Neutrophil (primary cell): Measurements from ENCODE around the gene ANKFY1.

Experiments
- H3K27ac ChIP-seq: fragments of 200-600 bp; sonication (generic); 2 replicates; pipeline ENCODE4 v1.5.1; 2016; ENCODE audit warnings: mild to moderate bottlenecking, moderate library complexity
- H3K27me3 ChIP-seq: fragments of 200-600 bp; sonication (generic); 2 replicates; pipeline ENCODE4 v1.6.0; 2016; ENCODE audit warnings: mild to moderate bottlenecking
- H3K36me3 ChIP-seq: fragments of 200-600 bp; sonication (generic); 2 replicates; pipeline ENCODE4 v1.5.1; 2017
- H3K4me1 ChIP-seq, 2 experiments: fragments of 200-600 bp in 1 of 2; sonication (generic) in 1 of 2; 1 replicate in 1 of 2; 2 replicates in 1 of 2; pipeline versions ENCODE4 v1.5.1 to v1.6.1; 2013 to 2016; ENCODE audit warnings: low read depth in 1 of 2, low read length in 1 of 2, mild to moderate bottlenecking in 1 of 2, moderate library complexity in 1 of 2; ENCODE audit not compliant: control insufficient read depth in 1 of 2, insufficient read depth in 1 of 2
- H3K4me3 ChIP-seq, 2 experiments: fragments of 200-600 bp in 1 of 2; sonication (generic) in 1 of 2; 1 replicate in 1 of 2; 2 replicates in 1 of 2; pipeline ENCODE4 v1.5.1; 2013 to 2016; ENCODE audit warnings: low read depth in 1 of 2, low read length in 1 of 2, mild to moderate bottlenecking in 1 of 2, moderate library complexity in 1 of 2
- H3K9me3 ChIP-seq: fragments of 200-600 bp; sonication (generic); 2 replicates; pipeline ENCODE4 v1.5.1; 2016
- TF ChIP-seq, protein P1 (sequence below): fragments of 200-600 bp; sonication (generic); IDR thresholded peaks from 2 replicates; pipeline ENCODE4 v1.5.1; 2016; ENCODE audit warnings: antibody characterized with exemption

ANKFY1 gene

DNA sequence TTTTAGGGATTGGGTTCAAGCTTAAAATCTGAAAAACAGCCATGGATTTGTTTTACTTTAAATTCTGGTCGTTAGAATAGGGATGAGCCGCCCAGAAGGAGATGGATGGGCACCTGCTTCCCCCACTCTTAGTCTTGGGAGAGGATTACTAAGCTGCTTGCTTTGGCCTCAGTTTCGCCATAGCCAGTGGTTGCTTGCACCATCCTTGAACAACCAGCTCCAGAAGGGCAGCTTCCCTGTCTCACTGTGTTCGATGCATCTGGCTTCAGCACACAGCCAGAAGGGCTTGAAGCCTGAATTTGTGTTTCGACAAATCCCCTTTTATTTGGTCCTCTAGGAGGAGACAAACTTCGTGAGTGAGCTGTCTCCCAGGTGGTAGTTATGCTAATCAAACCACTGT lies 113.7 kb downstream of the ANKFY1 start:
- H3K4me1 ChIP-seq: peaks cover 29 to 34% of the 10 kb centered on the region in 2 experiments
- no peaks in the 10 kb centered on the region for H3K36me3 ChIP-seq
- no peak overlapping the region for H3K4me3 ChIP-seq
- peak overlapping the region; percentile 75 for H3K27ac ChIP-seq
- H3K27me3 ChIP-seq: no peaks in the 10 kb centered on the region
- TF ChIP-seq, protein P1, sequence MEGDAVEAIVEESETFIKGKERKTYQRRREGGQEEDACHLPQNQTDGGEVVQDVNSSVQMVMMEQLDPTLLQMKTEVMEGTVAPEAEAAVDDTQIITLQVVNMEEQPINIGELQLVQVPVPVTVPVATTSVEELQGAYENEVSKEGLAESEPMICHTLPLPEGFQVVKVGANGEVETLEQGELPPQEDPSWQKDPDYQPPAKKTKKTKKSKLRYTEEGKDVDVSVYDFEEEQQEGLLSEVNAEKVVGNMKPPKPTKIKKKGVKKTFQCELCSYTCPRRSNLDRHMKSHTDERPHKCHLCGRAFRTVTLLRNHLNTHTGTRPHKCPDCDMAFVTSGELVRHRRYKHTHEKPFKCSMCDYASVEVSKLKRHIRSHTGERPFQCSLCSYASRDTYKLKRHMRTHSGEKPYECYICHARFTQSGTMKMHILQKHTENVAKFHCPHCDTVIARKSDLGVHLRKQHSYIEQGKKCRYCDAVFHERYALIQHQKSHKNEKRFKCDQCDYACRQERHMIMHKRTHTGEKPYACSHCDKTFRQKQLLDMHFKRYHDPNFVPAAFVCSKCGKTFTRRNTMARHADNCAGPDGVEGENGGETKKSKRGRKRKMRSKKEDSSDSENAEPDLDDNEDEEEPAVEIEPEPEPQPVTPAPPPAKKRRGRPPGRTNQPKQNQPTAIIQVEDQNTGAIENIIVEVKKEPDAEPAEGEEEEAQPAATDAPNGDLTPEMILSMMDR: no peak
- H3K9me3 ChIP-seq: no peaks in the 10 kb centered on the region

DNA sequence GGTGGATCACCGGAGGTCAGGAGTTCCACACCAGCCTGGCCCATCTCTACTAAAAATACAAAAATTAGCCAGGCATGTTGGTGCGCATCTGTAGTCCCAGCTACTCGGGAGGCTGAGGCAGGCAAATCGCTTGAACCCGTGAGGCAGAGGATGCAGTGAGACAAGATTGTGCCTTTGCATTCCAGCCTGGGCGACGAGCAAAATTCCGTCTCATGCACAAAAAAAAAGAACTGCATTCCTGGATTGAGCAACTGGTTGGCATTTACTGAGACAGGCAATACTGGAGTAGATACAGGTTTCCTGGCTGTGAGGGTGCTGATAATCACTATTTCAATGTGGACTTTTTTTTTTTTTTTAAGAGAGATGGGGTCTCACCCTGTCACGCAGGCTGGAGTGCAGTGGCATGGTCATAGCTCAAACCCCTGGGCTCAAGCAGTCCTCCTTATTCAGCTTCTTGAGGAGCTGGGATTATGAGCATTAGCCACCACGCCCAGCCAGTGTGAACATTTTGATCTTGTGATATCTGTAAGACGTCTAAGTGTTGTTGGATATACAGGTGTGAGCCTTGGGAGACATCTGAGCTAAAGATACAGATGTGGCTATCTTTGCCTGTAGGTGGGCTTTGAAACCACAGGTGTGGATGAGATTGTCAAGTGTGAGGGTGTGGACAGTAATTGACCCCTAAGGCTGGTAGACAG lies 115.0 kb downstream of the ANKFY1 start:
- H3K27ac ChIP-seq: peak overlapping the region; percentile 75
- no peak overlapping the region for H3K4me3 ChIP-seq
- H3K4me1 ChIP-seq: peaks cover 36 to 43% of the 10 kb centered on the region in 2 experiments
- TF ChIP-seq, protein P1: no peak
- no peaks in the 10 kb centered on the region for H3K36me3 ChIP-seq
- H3K27me3 ChIP-seq: no peaks in the 10 kb centered on the region
- no peaks in the 10 kb centered on the region for H3K9me3 ChIP-seq

DNA sequence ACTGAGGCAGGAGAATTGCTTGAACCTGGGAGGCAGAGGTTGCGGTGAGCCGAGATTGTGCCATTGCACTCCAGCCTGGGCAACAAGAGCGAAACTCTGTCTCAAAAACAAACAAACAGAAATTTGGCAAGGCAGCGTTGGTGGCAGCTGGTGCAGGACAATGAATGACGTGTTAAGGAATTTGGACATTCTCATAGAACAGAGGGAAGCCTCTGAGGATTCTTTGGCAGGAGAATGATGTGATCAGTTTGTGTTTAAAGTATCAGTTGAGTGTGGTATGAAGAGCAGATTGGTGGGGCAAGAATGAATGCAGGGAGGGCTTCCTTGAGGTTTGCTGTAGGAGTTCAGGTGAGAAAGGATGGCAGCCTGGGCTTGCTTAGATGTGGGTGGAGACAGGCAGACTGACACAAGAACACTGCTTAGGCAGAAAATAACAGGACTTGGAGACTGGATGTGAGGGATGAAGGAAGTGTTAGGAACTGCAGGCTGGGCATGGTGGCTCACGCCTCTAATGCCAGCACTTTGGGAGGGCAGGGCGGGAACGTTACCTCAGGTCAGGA lies 115.9 kb downstream of the ANKFY1 start:
- H3K36me3 ChIP-seq: no peaks in the 10 kb centered on the region
- no peaks in the 10 kb centered on the region for H3K27me3 ChIP-seq
- H3K4me1 ChIP-seq: peaks cover 36 to 44% of the 10 kb centered on the region in 2 experiments
- no peak overlapping the region for H3K4me3 ChIP-seq
- TF ChIP-seq, protein P1: no peak
- H3K9me3 ChIP-seq: no peaks in the 10 kb centered on the region
- H3K27ac ChIP-seq: peak overlapping the region; percentile 8

DNA sequence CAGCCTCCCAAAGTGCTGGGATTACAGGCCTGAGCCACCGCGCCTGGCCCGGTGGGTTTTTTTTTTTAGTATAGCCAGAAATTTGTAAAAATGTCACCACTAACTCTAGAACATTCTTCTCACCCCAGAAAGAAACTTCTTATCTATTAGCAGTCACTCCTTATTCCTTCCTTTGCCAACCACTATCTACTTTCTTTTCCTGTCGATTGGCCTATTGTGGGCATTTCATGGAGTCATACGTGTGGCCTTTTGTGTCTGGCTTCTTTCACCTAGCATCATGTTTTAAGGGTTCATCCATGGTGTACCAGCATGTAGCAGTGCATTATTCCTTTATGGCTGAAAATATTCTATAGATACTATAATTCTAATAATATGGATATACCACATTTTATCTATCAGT lies 117.1 kb downstream of the ANKFY1 start:
- no peaks in the 10 kb centered on the region for H3K27me3 ChIP-seq
- H3K4me3 ChIP-seq: no peak overlapping the region
- H3K4me1 ChIP-seq: peaks cover 43 to 52% of the 10 kb centered on the region in 2 experiments
- H3K9me3 ChIP-seq: no peaks in the 10 kb centered on the region
- H3K36me3 ChIP-seq: no peaks in the 10 kb centered on the region
- TF ChIP-seq, protein P1: no peak
- no peak overlapping the region for H3K27ac ChIP-seq

DNA sequence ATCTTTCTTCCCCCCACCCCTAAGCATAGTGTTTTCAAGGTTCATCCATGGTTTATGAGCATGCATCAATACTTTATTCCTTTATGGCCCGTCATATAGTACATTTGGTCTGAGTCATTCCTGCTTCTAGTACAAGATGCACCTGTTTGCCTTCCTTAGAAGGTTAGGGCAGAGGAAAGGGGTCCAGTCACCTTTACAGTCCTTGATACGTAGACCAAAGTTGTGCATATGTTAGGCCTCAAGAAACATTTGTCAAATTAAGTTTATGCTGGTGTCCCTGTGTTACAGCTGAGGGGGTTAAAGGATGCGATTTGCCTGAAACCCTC lies 119.4 kb downstream of the ANKFY1 start:
- Histone ChIP-seq H3K36me3 (peaks cover 5% of the 10 kb centered on the region), H3K4me1 (peaks cover 30 to 52% of the 10 kb centered on the region in 2 experiments), H3K9me3 (no peaks in the 10 kb centered on the region), H3K4me3 (peak overlapping the region; percentile 78 to 79), H3K27ac (peak overlapping the region; percentile 97), H3K27me3 (no peaks in the 10 kb centered on the region)
- TF ChIP-seq, protein P1: no peak
